HG02943 (cell line): Measurements from ENCODE around the gene UPK2.

Experiments used
- ATAC-seq: cut with Tn5 transposase; IDR thresholded peaks from one replicate; pipeline ENCODE4 v1.9.1; 2021; ENCODE audit warnings: mild to moderate bottlenecking, low read depth, moderate library complexity; ENCODE audit not compliant: unreplicated experiment

The UPK2 gene

GRCh38 chr11:118956094-118956846 is at the start of gene UPK2:
Gene UPK2 (plus strand): TSS chr11:118956298. CDS start chr11:118956351, 53 bp downstream.
- no peak for ATAC-seq

GRCh38 chr11:118907051-118908042 is 48.8 kb upstream of the UPK2 start:
- no peak for ATAC-seq

- no peak for ATAC-seq
Measured at GRCh38 chr11:118908264-118908663, 47.8 kb upstream of the UPK2 start.

GRCh38 chr11:118908901-118909618 is 47.0 kb upstream of the UPK2 start:
- ATAC-seq, result no peak

GRCh38 chr11:118909619-118910308 is 46.3 kb upstream of the UPK2 start:
- ATAC-seq, result no peak

- ATAC-seq, result no peak
Measured at GRCh38 chr11:118910309-118911112, 45.6 kb upstream of the UPK2 start.

- ATAC-seq, result no peak
Measured at GRCh38 chr11:118911113-118911879, 44.8 kb upstream of the UPK2 start.

GRCh38 chr11:118911880-118912741 is 44.0 kb upstream of the UPK2 start:
- no peak for ATAC-seq

- no peak for ATAC-seq
Measured at GRCh38 chr11:118912742-118913410, 43.2 kb upstream of the UPK2 start.

- ATAC-seq, result no peak
Measured at GRCh38 chr11:118913411-118914125, 42.5 kb upstream of the UPK2 start.

GRCh38 chr11:118914178-118914918 is 41.8 kb upstream of the UPK2 start:
- ATAC-seq, result no peak

GRCh38 chr11:118914987-118915386 is 41.1 kb upstream of the UPK2 start:
- ATAC-seq, result no peak

GRCh38 chr11:118915396-118915795 is 40.7 kb upstream of the UPK2 start:
- no peak for ATAC-seq

GRCh38 chr11:118915941-118916841 is 39.9 kb upstream of the UPK2 start:
- ATAC-seq, result no peak

- no peak for ATAC-seq
Measured at GRCh38 chr11:118916842-118917388, 39.2 kb upstream of the UPK2 start.
